Lower lobe of right lung (tissue), 2 donors: ENCODE measurements around the gene NELFE. TPM values are rescaled to one million over a fixed set of nuclear protein-coding genes. Genes with fewer than 3 reads are reported as not detected.
"Not testable (repeated sequence)": the region's sequence is repeated elsewhere in the genome, so short reads cannot be mapped to it uniquely, and the experiment has no call there.

Experiments
- ATAC-seq, 2 donors: fragments of 200-7000 bp; cut with Tn5 transposase; one replicate each; pipeline ENCODE4 v1.9.1; 2020 to 2022; ENCODE audit warnings: mild to moderate bottlenecking in 2 of 2, moderate library complexity in 2 of 2
- DNase-seq: peaks from one replicate; pipeline ENCODE4 v3.0.0-alpha.2; 2020
- H3K27ac ChIP-seq: fragments of 200-600 bp; one replicate; pipeline ENCODE4 v1.8.0; 2022
- H3K27me3 ChIP-seq: fragments of 200-600 bp; one replicate; pipeline ENCODE4 v1.8.0; 2022; ENCODE audit warnings: low read depth
- H3K36me3 ChIP-seq: fragments of 200-600 bp; one replicate; pipeline ENCODE4 v1.8.0; 2022; ENCODE audit warnings: mild to moderate bottlenecking
- H3K4me1 ChIP-seq: fragments of 200-600 bp; one replicate; pipeline ENCODE4 v1.8.0; 2022
- H3K4me3 ChIP-seq: fragments of 200-600 bp; one replicate; pipeline ENCODE4 v1.8.0; 2022; ENCODE audit warnings: mild to moderate bottlenecking
- H3K9me3 ChIP-seq: fragments of 200-600 bp; one replicate; pipeline ENCODE4 v1.8.0; 2022
- intact Hi-C: fragments of 100-400 bp; cut with DNase I; formaldehyde crosslinking; loops from one replicate; pipeline ENCODE4 v1.11.0; 2022
- total RNA-seq: library from RNA; stranded (reverse); fragmentation: NEBNext Ultra II Directional; extraction: Animal tissue kit (Norgen Biotek cat#: 25700); gene quantifications from one replicate; pipeline ENCODE4 v1.2.1, GENCODE V29; 2021
- TF ChIP-seq, protein P1 (sequence below): fragments of 200-600 bp; IDR thresholded peaks from one replicate; pipeline ENCODE4 v1.8.0; 2022; ENCODE audit warnings: antibody characterized with exemption, mild to moderate bottlenecking
- donor health status: DM: no; HTN: yes; CAD: no; lungs with severe emphysema.

Gene NELFE
- total RNA-seq, 1 donor from 2014 or later, result 47.0 TPM

GRCh38 chr6:31935823-31936222 is 22.9 kb downstream of the NELFE start:
- no peak for DNase-seq
- no peaks in the 10 kb centered on the region for H3K9me3 ChIP-seq
- intact Hi-C loops, result no loop called here
- H3K36me3 ChIP-seq, result peaks cover 24% of the 10 kb centered on the region
- H3K4me3 ChIP-seq, result no peak overlapping the region
- H3K4me1 ChIP-seq, result no peaks in the 10 kb centered on the region
- ATAC-seq, result no peak
- no peaks in the 10 kb centered on the region for H3K27me3 ChIP-seq
- TF ChIP-seq, protein P1, sequence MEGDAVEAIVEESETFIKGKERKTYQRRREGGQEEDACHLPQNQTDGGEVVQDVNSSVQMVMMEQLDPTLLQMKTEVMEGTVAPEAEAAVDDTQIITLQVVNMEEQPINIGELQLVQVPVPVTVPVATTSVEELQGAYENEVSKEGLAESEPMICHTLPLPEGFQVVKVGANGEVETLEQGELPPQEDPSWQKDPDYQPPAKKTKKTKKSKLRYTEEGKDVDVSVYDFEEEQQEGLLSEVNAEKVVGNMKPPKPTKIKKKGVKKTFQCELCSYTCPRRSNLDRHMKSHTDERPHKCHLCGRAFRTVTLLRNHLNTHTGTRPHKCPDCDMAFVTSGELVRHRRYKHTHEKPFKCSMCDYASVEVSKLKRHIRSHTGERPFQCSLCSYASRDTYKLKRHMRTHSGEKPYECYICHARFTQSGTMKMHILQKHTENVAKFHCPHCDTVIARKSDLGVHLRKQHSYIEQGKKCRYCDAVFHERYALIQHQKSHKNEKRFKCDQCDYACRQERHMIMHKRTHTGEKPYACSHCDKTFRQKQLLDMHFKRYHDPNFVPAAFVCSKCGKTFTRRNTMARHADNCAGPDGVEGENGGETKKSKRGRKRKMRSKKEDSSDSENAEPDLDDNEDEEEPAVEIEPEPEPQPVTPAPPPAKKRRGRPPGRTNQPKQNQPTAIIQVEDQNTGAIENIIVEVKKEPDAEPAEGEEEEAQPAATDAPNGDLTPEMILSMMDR, result no peak
- H3K27ac ChIP-seq, result no peak overlapping the region

DNA sequence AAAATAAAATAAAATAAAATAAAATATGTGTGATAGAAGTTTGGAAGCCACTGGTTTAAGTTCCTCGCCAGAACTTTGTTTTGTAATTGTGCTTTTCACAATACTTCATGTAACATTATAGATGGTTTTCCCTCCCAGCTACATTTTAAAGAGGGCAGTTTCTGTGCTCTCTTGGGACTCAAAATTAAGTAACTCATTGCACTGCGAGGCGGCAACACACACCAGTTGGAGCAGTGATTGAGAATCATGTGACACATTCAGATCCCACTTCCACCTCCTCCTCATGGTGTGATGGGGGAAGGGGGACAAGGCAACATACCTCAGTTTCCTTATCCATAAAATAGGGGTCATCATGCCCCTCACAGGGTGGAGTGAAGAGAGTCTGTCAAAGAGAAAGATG is 23.8 kb downstream of the NELFE start:
- ATAC-seq (no peak), DNase-seq (no peak)
- H3K9me3 ChIP-seq, result no peaks in the 10 kb centered on the region
- H3K27me3 ChIP-seq, result no peaks in the 10 kb centered on the region
- TF ChIP-seq, protein P1, result no peak
- no peaks in the 10 kb centered on the region for H3K4me1 ChIP-seq
- no peak overlapping the region for H3K27ac ChIP-seq
- no peak overlapping the region for H3K4me3 ChIP-seq
- intact Hi-C loops, result no loop called here
- peaks cover 16% of the 10 kb centered on the region for H3K36me3 ChIP-seq

- Histone ChIP-seq H3K27me3 (no peaks in the 10 kb centered on the region), H3K36me3 (peaks cover 2% of the 10 kb centered on the region), H3K4me1 (peaks cover 3% of the 10 kb centered on the region), H3K27ac (no peak overlapping the region), H3K4me3 (no peak overlapping the region), H3K9me3 (no peaks in the 10 kb centered on the region)
- ATAC-seq (peak in 1 of 2 donors; percentile 10), DNase-seq (no peak)
- TF ChIP-seq, protein P1, result no peak
- intact Hi-C loops, result no loop called here
Observed at GRCh38 chr6:31933537-31933936, 25.2 kb downstream of the NELFE start.

DNA sequence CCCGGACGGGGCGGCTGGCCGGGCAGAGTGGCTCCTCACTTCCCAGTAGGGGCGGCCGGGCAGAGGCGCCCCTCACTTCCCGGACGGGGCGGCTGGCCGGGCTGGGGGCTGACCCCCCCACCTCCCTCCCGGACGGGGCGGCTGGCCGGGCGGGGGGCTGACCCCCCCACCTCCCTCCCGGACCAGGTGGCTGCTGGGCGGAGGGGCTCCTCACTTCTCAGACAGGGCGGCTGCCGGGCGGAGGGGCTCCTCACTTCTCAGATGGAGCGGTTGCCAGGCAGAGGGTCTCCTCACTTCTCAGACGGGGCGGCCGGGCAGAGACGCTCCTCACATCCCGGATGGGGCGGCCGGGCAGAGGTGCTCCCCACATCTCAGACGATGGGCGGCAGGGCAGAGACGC is 26.6 kb downstream of the NELFE start:
- H3K27ac ChIP-seq, ATAC-seq, H3K4me3 ChIP-seq, intact Hi-C loops, DNase-seq, H3K36me3 ChIP-seq, H3K9me3 ChIP-seq, H3K27me3 ChIP-seq: not testable (repeated sequence)
- H3K4me1 ChIP-seq, result peaks cover 11% of the 10 kb centered on the region

- H3K36me3 ChIP-seq, result no peaks in the 10 kb centered on the region
- H3K4me1 ChIP-seq, result peaks cover 11% of the 10 kb centered on the region
- H3K27ac ChIP-seq, result peak overlapping the region; percentile 24
- H3K9me3 ChIP-seq, result no peaks in the 10 kb centered on the region
- no peaks in the 10 kb centered on the region for H3K27me3 ChIP-seq
- intact Hi-C loops, result no loop called here
- no peak overlapping the region for H3K4me3 ChIP-seq
- DNase-seq (no peak), ATAC-seq (no peak)
- TF ChIP-seq, protein P1, result no peak
Observed at GRCh38 chr6:31930962-31931361, 27.8 kb downstream of the NELFE start.

- Histone ChIP-seq H3K4me3 (peak overlapping the region; percentile 58), H3K9me3 (no peaks in the 10 kb centered on the region), H3K27ac (peak overlapping the region; percentile 76), H3K27me3 (no peaks in the 10 kb centered on the region), H3K36me3 (no peaks in the 10 kb centered on the region), H3K4me1 (peaks cover 11% of the 10 kb centered on the region)
- no peak for DNase-seq
- ATAC-seq, result no peak
- intact Hi-C loops, result no loop called here
- TF ChIP-seq, protein P1, result no peak
Observed at GRCh38 chr6:31928672-31928939, 30.2 kb downstream of the NELFE start.
